HG03520 (cell line): ENCODE measurements around the gene ADAM22.

ENCODE experiments used
- ATAC-seq: cut with Tn5 transposase; IDR thresholded peaks from one replicate; pipeline ENCODE4 v1.9.1; 2021; ENCODE audit warnings: mild to moderate bottlenecking, moderate library complexity; ENCODE audit not compliant: unreplicated experiment

Gene ADAM22

DNA sequence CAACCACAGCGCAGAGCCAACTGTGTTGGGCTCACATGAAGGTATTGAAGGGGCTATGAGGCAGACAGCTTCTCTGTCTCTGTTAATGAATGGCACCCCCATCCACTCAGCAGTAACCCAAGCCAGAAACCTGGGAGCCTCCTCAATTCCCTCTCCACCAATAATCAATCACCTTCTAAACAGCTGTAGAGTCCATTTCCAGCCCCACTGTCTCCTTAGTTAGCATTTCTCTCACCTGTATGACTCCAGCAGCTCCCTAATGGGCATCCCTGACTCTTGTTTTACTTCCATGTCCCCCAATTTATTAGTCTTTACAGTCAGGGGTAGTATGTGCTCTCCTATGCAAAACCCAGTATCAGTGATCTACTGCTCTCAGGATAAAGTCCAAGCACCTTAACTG, 278.9 kb downstream of the ADAM22 start:
- ATAC-seq: no peak

- no peak for ATAC-seq
Observed at GRCh38 chr7:88214456-88214855, 280.4 kb downstream of the ADAM22 start.

- ATAC-seq: no peak
Observed at GRCh38 chr7:88215295-88215694, 281.2 kb downstream of the ADAM22 start.

GRCh38 chr7:88216276-88216675, 282.2 kb downstream of the ADAM22 start:
- ATAC-seq: no peak

DNA sequence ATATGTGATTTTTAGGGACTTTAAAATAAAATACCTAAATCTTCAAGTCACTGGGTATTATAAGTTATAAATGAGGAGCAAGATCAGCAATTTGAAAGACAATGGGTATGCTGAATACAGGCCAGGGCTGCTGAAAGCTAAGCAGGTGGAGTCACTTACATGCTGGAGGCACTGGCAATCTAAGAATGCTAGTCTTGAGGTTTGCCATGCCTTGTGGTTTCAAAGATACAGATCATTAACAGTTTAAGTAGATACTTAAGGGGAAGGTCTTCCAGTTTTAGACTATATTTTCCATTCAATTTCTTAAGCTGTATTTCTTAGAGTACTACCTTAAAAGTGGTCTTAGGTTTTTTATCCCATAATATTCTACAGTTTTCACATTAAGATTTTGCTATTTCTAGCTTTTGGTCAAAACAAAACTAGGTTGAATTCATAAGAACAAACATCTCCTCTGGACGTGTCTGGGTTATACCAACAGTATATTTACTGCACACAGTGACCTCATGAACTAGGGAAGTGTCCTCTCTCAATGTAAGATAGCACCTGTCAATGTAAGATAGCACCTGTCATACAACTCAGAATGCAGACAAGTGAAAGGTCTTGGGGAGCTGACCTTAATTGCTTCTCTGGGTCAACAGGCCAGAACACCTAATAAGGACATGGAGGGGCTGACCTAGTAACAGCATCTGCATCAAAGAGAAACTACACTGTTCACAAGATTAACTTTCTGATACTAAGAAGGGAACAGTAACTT, 283.8 kb downstream of the ADAM22 start:
- ATAC-seq: peak; percentile 70

GRCh38 chr7:88218429-88218745, 284.3 kb downstream of the ADAM22 start:
- no peak for ATAC-seq

DNA sequence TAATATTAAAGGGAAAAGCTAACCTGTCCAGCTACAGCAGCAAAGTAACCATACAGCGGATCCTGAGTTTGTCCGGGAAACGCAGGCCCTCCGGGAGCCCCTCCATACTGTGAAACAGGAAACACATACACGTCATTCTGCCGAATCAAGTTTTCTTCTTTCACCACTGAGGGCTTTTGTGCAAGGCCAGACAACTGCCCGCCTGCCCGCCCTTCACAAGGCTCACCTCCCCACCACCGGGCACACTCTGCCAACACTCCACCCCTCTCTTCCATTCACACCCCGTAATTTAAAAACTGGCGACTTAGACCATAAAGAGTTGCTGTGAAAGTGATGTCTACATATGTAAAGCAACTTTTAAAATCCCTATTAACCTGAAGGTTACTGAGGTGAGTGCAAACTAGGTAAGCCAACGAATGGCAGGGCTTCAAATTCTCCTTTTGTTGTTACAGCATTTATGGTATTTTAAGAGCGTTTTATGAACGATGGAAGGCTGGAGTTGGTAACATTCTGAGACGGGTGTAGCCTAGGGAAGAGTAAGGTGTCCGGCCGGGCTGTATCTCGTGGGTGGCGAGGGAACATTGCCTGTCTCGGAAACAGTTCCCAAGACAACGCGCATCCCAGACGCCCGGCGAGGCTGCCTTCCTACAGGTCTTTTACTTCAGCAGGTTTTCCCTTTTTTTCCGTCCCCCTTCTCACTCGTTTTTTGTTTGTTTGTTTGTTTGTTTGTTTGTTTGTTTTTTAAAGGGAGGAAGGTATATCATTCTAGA, 285.0 kb downstream of the ADAM22 start:
- peak; percentile 24 for ATAC-seq

DNA sequence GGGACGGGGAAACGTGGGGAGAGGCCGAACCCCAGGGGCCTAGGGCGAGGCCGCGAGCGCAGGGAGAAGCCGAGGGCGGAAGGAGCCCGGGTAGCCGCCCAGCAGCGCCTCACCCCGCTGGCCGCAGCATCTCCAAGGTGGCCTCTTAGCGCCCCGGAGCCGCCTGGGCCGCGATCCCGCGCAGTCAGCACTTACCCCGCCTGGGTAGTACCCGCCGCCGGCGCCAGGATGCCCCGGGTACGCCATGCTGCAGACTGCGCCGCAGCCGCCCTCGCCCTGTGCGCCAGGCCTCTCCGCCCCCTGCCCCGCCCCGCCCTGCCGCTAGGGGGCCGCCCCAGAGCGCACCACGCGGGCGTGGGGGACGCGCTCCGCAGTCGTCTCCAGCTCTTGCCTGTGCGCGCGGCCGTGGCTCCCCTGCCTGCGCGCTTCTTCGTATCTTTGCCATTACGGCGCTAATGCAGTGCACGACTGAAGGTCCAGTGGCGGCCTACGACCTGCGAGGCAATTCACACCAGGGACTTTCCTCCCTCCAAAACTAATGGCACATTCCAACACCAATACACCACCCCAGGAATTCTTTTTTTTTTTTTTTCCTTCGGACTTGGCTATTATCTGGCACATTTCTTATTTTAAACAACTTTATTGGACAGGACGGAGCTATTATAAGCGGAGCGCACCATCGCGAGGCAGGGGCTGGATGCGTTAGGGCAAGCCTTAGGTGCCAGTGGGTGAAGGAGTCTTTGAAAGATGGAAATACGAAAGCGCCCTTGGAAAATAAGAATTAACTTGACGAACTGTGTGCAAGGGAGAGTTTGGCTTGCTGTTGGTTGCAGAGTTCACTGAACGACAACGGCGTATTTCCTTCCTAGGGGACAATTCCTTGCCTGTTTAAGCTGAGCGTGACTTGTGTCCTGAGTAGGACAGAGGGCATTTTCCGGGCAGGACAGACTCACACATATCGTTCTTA, 286.0 kb downstream of the ADAM22 start, which contains the start of gene SRI:
TSS of gene SRI (minus strand) at position 258 of the 967 bp plus-strand sequence. CDS start at position 246, 12 bp downstream.
- peak; percentile 59 for ATAC-seq

GRCh38 chr7:88223265-88223664, 289.2 kb downstream of the ADAM22 start:
- no peak for ATAC-seq

DNA sequence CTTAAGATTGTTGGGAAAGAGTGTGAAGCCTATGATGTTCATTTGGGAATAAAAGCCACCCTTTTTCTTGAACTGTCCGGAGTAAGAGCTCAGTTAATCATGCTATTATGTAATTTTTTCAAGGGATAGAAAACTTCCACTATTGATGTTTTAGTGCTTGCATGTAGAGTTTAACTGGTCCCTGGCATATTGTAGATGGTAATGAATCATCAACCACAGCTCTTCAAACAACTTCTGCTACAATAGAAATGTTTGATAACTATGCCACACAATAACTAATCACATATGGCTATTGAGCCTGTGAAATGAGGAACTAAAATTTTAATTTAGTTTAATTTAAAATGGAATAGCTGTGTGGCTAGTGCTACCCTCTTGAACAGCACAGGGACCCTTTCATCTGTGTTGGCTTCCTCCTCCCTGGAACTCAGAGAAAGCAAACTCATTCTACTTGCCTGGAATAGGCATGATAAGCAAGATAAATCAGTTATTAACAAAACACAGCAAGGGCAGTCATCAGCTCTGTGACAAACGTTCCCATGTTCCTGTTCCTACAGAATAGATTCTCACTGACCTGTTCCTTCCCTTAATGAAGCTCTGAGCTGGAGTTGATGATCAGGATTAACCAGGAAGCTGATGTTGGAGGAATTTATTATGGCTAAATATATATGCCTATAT, 290.7 kb downstream of the ADAM22 start:
- no peak for ATAC-seq

DNA sequence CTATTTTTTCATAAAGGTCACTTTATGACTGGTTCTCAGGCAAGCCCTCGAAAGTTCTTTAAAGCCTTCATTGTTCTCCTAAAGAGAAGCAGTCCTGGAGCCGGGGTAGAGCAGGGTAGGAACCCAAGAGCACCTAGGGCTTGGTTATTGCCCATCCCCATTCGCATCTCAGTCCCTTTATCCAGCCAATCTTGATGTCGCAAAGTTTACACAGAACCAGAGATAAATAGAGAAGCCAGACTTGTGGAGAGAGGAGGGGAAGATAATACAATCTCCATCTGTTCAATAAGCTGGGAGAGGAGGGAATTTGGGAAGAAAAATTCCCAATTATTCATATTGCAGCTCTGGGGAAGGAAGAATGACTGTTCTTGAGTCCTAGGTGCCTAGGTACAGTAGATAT, 292.1 kb downstream of the ADAM22 start:
- no peak for ATAC-seq

DNA sequence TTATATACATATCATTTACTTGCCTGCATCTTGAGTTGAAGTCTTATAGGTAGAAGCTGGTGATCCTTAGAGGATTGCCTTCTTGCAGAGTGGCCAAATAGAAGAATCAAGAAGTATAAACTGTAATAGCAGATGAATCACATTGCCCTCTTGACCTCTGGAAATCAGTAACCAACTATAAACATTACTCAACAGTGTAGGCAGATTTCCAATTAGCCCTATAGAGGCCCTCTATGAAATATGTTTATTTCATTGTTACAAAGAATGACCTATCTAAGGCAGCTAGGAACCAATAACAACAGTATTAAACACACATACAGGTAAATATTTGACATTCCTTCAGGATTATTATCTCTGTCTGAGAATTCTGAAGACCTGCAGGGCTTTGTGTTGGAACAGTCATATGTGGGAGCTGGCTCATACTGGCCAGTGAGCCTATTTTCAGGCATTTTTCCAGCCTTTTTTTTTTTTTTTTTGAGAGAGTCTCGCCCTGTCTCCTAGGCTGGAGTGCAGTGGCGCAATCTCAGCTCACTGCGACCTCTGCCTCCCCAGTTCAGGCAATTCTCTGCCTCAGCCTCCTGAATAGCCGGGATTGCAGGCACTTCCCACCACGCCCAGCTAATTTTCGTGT, 292.9 kb downstream of the ADAM22 start:
- no peak for ATAC-seq

DNA sequence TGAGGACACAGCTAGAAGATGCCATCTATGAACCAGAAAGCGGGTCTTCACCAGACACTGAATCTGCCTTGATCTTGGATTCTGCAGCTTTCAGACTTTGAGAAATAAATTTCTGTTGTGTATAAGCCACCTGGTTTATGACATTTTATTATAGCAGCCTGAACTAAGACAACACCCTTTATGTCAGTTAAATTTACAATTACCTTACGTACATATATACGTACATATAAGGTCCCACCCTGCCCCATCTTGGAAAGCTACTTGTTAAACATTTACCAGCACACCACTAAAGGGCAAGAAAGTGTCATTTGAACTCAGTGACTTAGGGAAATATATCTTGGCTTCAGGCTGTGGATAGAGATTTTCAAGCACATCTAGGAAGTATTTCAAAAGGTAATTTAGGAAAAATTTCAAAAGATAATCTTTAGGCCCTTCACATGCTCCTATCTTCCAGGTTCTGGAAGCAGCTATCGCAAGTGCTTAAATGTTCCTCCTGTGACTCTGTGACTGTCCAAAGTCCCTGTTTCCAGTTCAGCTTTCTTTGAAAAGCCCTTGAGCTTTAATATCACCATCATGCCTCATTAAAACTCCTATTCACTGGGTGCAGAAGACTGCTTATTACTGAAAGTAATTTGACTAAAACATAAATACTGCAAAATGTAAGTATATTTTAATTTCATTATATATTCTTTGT, 295.4 kb downstream of the ADAM22 start:
- ATAC-seq: no peak

- no peak for ATAC-seq
Observed at GRCh38 chr7:88230646-88231045, 296.6 kb downstream of the ADAM22 start.

DNA sequence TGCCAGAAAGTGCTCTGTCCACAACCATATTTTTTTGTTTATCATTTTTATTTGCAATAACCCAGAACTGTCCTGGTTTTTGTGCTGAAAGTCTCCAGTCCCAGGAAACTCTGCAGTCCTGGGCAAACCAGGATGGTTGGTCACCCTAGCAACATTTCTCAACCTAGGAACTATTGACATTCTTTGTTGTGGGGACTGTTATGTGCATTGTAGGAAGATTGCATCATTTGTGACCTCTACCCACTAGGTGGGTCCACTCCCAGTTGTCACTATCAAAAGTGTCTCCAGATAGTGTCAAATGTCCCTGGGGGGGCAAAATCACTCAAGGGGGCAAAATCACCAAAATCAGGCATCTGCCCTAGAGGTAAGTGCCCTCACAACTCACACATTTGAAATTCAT, 299.8 kb downstream of the ADAM22 start:
- no peak for ATAC-seq

DNA sequence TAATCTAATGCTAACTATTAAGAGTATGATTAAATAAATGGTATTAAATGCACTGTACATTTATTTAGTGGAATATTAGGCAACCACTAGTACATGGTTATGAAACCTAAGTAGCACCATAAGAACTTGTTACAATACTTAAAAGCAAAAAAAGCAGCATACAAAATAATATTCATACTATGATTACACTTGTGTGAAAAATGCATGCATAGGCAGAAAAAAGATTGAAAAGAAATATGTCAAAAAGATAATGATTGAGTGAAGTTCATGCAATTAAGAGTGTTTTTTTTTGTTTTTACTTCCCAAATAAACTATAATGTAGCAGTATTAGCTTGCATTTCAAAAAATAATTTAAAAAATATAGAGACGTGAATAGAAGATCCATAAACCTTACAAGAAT, 305.8 kb downstream of the ADAM22 start:
- no peak for ATAC-seq

DNA sequence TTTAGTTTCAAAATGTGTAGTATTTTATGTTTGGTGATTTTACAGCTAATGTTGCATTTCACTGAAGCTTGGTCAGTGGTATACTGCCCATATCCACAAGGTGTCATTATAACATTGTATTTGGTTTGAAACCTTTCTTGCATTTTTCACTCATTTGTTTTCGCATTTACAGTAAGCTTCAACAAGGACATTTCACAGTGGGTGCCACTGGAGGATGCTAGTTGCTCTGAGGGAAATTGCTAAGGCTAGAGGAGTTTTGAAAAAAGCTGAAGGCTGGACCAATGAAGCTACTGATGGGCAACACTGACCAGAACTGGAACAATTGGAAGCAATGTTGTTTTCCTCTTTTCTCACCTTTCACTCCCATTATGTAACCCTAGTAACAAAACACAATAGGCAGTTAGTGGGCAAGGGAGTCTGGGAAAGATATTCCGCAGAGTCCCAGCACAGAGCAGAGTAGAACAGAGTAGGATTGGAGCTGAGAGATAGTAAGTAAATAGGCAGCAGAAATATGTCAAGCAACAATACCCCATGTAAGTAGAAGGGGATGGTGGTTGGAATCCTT, 309.4 kb downstream of the ADAM22 start:
- ATAC-seq: peak; percentile 73

- no peak for ATAC-seq
Observed at GRCh38 chr7:88244258-88244657, 310.2 kb downstream of the ADAM22 start.
